DMS153 (cell line): ENCODE measurements around the gene CEBPZOS.
"Not testable (repeated sequence)": the region's sequence is repeated elsewhere in the genome, so short reads cannot be mapped to it uniquely, and the experiment has no call there.

Experiments used
- DNase-seq: peaks from one replicate; lab custom pipeline; 2025; lab: John Stamatoyannopoulos, UW

The CEBPZOS gene

DNA sequence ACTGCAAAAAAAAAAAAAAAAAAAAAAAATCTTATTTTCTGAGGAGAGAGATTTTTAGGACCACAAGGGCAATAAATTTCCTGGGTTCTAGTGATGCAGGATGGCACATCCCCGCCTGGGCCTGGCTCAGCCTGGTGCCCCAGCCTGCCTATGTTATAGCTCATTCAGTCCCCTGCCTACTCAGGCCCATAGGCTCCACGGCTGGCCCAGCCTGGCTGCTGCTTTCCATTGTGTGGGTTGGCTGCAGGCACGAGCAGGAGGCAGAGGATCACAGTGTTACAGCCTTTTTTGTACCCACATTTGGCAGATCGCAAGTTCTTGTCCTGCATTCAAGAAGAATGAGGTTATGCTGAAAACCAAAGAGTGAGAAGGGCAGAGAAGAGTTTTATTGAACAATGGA is 5.0 kb upstream of the CEBPZOS start:
- DNase-seq: no peak

GRCh38 chr2:37191747-37192146 is 4.5 kb upstream of the CEBPZOS start:
- no peak for DNase-seq

DNA sequence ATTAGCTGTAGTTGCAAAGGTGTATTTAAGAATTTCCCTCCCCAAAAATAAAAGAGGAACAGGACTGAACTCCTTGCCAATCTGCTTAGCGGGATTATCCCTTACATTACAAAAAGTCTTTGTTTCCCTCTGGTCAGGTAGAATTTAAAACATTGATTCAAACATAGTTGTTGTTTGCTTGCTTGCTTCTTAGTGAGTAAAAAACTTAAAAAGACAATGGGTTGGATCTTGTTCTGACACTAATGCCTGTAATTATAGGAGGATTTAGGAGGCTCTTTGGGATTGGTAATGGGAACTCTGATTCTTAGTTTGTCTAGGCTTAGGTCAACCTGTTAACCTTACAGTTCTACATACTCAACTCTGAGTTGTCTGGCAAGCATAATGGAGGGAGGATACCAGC is 3.7 kb upstream of the CEBPZOS start:
- DNase-seq: no peak

DNA sequence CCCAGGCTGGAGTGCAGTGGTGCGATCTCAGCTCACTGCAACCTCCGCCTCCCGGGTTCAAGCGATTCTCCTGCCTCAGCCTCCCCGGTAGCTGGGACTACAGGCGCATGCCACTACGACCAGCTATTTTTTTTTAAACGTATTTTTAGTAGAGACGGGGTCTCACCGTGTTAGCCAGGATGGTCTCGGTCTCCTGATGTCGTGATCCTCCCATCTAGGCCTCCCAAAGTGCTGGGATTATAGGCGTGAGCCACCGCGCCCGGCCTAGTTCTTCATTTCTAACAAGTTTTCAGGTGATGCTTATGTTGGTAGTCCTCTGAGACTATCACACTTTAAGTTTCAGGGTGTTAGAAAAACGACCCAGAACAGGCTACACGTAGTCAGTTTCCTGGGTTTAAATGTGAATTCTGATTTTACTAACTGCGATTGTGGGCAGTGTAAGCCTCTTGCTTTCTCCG is 405 bp upstream of the CEBPZOS start:
- DNase-seq: not testable (repeated sequence)

DNA sequence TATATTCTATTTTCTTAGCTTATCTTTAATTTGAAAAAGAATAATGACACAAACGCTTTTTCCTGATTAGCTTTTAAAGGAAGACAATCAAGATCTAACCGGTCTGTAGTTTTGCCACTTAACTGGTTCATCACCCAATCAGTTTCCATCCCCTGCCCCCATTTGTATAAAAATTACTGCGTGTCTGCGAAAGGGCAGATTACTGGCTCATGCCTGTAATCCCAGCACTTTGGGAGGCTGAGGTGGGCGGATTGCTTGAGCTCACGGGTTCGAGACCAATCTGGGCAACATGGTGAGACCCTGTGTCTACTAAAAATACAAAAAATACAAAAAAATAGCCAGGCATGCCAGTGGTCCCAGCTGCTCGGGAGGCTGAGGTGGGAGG is 2.4 kb downstream of the CEBPZOS start:
- no peak for DNase-seq

DNA sequence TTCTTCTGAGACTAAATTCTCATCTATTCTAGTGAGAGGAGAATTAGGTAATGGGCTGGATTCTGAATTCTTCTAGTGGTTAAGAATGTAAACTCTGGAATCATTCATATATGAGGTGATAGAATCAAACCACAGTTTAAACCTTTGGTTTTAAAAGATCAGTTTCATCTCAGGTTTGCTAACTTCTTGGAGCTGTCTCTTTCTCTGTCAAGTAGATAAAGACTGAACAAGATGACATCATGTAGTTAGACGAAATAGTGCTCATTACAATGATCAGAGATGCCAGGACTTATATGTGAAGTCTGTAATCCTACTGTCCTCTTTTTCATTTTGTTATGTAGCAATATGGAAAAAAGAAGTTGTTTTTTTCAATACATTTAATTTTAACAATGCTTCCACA is 4.9 kb downstream of the CEBPZOS start:
- DNase-seq: no peak

DNA sequence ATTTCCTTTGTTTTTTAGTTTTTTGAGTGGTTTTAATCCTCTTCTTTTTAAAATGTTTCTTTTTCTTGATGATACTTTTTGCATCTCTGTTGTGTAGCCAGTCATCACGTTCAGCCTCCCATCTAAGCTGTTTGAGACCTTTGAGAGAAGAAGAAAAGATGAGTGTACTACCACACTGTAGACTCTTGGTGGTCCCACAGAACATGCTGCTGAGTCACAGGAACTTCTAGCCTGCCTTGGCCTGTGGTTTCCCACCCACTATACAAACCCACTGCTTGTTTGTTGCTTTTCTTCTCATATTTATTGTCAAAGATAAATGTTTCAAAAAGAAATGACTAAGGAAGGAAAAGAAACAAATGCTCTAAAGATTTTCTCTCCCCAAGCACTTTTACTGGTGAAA is 5.5 kb downstream of the CEBPZOS start:
- DNase-seq: no peak

- DNase-seq: no peak
These were observed 7.4 kb downstream of the CEBPZOS start for GRCh38 chr2:37203708-37204107.

DNA sequence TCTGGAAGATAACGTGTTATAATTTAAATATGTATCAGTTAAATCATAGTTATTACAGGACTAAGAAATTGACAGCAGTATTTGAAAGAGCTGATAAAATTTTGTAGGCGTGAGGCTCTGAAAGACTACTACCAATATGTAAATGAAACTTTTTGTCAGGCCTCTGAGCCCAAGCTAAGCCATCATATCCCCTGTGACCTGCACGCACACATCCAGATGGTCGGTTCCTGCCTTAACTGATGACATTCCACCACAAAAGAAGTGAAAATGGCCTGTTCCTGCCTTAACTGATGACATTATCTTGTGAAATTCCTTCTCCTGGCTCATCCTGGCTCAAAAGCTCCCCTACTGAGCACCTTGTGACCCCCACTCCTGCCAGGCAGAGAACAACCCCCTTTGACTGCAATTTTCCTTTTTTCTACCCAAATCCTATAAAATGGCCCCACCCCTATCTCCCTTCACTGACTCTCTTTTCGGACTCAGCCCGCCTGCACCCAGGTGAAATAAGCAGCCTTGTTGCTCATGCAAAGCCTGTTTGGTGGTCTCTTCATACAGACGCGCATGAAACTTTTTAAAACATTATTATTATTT is 8.9 kb downstream of the CEBPZOS start:
- DNase-seq: not testable (repeated sequence)

GRCh38 chr2:37205689-37206341 is 9.5 kb downstream of the CEBPZOS start:
- no peak for DNase-seq

GRCh38 chr2:37206760-37207159 is 10.5 kb downstream of the CEBPZOS start:
- not testable (repeated sequence) for DNase-seq

- DNase-seq: no peak
These were observed 14.9 kb downstream of the CEBPZOS start for GRCh38 chr2:37211212-37211611.

DNA sequence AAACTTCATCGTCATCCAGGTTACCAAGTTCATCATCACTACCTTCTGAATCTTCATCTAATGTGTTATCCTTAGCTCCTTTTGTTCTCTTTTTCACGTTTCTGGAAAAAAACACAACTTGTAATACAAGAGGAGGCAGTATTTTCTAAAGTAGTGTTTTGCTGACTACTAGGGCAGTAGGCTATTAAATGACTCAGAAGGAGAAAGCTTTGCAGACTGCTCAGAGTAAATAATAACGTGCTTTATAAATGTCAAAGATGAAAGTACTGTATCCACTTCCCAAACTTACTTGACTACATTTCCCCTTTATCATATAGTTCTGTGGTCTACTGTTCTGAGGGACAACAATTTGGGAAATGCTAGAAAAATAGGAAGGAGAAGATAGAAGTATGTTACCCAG is 15.6 kb downstream of the CEBPZOS start:
- DNase-seq: no peak

GRCh38 chr2:37215250-37215649 is 19.0 kb downstream of the CEBPZOS start:
- DNase-seq: no peak

DNA sequence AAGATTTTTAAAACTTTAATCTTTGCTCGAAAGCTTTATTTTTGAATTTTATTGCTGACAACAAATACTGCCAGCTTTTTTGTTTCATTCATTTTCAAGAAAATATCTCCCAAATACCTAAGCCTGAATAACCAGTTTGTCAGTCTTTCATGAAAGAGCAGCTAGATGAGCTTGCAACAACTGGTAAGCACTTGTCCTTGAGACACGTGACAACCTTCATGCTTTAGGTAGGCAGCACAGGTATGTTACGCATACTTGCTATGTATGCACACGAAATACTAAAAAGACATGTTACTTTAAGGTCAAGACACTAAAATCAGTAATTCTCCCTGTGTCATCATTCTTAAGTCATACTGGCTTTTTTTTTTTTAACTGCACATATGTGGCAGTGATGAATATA is 22.8 kb downstream of the CEBPZOS start:
- DNase-seq: no peak

DNA sequence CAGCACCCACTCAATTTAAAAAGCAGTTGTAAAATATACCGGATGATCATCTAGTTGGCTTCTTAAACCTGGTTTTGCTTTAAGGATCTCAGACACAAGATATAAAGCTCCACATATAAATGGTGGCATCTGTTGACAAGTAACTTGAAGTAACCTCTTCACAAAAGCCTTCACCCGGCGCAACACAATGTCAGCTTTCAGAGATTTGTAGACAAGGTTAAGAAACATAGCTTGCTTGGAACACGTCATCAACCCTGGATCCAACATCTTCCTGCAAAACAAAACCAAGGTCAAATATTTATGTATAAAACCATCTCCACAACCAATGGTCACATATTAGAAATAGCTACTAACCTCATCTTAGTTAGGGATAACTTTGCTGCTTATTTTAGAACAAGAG is 26.8 kb downstream of the CEBPZOS start:
- no peak for DNase-seq

DNA sequence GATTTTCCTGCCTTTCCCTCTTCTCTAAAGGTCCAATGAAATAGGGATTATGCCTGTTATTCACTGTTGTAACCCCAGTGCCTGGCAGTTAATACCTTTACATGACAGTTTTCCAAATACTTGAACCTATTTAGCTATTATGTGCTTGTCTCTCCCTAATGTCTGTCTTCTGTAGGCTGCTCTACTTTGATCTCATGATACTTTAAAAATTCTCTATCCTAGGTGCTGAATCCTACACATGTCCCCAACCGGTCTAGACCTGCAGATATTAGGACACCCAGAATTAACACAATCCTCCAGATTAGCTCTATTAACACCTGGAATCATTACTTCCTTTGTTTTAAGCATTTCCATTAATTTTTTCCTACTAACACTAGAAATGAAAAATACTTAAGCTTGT is 27.8 kb downstream of the CEBPZOS start:
- no peak for DNase-seq

GRCh38 chr2:37225129-37225528 is 28.8 kb downstream of the CEBPZOS start:
- not testable (repeated sequence) for DNase-seq

DNA sequence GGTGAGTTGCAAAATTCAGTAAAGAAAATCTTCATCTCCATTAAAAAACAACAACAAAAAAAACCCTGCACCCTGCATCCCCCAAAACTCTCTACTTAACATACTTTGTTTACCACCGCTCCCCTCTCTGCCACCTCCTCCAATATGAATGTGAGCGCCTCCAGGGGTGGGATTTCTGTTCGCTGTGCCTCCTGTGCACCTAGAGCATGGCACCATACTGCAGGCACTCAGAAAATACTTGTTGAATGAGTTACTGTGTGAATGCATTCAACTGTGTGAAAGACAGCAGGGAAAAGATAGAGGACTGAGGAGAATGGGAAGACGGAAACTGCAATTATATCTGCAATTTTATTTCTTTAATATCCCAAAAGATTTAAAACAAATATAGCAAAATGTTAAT is 30.6 kb downstream of the CEBPZOS start:
- DNase-seq: no peak

DNA sequence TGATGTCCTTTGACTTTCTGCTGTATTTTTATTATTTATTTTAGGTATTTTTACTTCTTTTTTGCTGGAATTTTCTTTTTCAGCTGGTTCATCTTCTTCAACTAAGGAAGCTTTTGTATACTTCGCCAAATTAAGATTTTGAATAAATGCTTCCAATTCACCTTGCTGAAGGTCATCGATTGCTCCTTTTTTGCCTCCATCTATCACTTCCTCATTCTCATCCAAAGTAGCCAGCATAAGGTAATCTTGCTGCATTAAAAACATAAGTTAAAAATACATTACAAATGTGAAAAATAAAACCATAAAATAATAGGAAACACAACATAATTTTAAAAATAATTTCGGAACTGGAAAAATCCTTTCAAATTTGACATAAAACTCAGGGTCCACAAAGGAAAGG is 32.5 kb downstream of the CEBPZOS start:
- DNase-seq: no peak

DNA sequence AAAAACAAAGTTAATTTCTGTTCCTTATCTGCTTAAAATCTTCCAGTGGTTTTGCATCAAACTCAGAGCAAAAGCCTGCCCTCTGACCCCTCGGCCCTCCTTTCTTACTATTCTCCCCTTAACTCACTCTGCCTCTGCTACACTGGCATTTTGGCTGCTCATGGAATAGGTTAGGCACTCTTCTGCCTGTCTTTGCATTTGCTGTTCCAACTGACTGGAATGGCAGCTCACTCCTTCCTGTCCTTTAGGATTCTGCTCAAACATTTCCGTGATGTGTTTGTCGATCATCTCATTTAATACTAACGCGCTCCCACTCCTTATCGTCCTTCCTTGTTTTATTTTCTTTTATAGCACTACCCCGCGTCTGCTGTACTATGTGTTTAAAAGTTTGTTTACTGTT is 34.3 kb downstream of the CEBPZOS start:
- no peak for DNase-seq

DNA sequence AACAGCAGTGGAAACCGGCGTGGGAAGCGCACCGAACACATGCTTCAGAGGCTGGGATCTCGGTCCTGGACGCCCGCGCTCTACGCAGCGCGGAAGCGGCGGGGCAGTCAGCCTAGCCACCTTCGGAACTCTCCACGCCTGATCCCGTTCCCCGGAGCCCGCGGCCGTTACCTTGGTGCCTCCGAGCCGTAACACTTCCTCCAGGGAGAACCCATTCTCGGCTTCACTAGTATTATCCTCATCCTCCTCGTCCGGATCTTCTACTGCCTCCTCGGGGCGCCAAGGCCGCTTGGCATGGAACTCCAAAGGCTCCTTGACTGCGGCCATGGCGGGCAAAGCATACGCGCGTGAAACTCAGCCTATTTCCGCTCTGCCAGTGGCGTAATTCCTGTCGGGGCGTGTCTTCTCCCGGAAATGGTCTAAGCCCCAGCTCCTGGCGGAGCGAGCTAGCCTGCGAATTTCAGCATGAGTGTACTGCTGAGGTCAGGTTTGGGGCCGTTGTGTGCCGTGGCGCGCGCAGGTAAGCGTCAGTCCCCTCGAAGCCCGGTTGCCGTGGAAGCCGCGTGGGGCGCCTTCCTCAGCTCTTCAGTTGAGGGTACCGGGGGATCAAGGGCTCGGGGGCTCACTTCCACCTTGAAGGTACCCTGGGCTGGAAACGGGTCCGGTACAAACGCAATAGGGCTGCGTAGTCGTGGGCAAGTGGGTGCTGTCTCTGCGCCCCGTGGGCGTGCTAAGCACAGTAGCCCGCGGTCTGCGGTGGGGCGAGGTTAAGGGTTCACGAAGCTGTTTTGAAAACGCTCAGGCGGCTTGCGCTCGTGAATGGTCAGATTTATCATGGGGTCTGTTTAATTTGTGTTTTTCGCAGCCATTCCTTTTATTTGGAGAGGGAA is 35.2 kb downstream of the CEBPZOS start, which contains the start of the genes CEBPZ and NDUFAF7:
Gene CEBPZ, minus strand, starts transcription at position 356 of the 890 bp plus-strand sequence. Its CDS starts 29 bp downstream, at position 327.
Gene NDUFAF7, plus strand, starts transcription at position 418 of the 890 bp plus-strand sequence. Its CDS starts 48 bp downstream, at position 466.
- peak; percentile 80 for DNase-seq
